Measurements from ENCODE around the gene CHI3L1.

Gene CHI3L1

DNA sequence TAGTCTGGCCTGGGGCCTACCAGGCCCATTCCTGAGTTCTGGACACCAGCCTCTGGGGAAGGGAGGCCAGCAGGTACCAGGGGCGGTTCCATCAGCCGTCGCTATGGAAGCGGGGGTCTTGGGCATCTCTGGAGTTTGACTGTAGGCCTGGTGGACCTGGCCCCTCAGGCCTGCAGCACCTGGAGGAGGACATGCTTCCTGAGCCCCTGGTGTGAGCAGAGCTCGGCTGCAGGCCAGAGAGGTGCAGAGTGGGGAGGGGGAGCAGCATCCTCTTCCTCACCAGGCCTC, 18.6 kb downstream of the CHI3L1 start:
- no peak overlapping the region for H3K9ac ChIP-seq (ENCODE audit: low read length)
- no peaks in the 10 kb centered on the region for H3K79me2 ChIP-seq (ENCODE audit: insufficient read depth, low read length)
- TF ChIP-seq EZH2phosphoT487 (conservative IDR thresholded peaks at IDR 0.05; ENCODE audit: low read length): no peak
- TF ChIP-seq CTCF (IDR thresholded peaks at IDR 0.05; ENCODE audit: insufficient read depth, low read length, poor library complexity, severe bottlenecking): no peak
- H3F3A ChIP-seq (ENCODE audit: insufficient read depth): no peaks in the 10 kb centered on the region
- no peak overlapping the region for H3K4me2 ChIP-seq (ENCODE audit: low read depth, low read length, poor library complexity, severe bottlenecking)
- no peak overlapping the region for H2AFZ ChIP-seq (ENCODE audit: low read depth, low read length, severe bottlenecking)
- H3K4me3 ChIP-seq (ENCODE audit: insufficient read depth, low read length, poor library complexity, severe bottlenecking): no peak overlapping the region
- no peaks in the 10 kb centered on the region for H3K9me2 ChIP-seq (replicated peaks; ENCODE audit: insufficient read depth, low read length)
- H3K27ac ChIP-seq (ENCODE audit: low read depth, low read length): no peak overlapping the region
- H3K36me3 ChIP-seq (ENCODE audit: low read length): no peaks in the 10 kb centered on the region
- no peaks in the 10 kb centered on the region for H3K27me3 ChIP-seq (ENCODE audit: low read length)
- H3K9me3 ChIP-seq (ENCODE audit: insufficient read depth, low read length): no peaks in the 10 kb centered on the region
- H4K20me1 ChIP-seq (ENCODE audit: low read depth, low read length): no peaks in the 10 kb centered on the region

DNA sequence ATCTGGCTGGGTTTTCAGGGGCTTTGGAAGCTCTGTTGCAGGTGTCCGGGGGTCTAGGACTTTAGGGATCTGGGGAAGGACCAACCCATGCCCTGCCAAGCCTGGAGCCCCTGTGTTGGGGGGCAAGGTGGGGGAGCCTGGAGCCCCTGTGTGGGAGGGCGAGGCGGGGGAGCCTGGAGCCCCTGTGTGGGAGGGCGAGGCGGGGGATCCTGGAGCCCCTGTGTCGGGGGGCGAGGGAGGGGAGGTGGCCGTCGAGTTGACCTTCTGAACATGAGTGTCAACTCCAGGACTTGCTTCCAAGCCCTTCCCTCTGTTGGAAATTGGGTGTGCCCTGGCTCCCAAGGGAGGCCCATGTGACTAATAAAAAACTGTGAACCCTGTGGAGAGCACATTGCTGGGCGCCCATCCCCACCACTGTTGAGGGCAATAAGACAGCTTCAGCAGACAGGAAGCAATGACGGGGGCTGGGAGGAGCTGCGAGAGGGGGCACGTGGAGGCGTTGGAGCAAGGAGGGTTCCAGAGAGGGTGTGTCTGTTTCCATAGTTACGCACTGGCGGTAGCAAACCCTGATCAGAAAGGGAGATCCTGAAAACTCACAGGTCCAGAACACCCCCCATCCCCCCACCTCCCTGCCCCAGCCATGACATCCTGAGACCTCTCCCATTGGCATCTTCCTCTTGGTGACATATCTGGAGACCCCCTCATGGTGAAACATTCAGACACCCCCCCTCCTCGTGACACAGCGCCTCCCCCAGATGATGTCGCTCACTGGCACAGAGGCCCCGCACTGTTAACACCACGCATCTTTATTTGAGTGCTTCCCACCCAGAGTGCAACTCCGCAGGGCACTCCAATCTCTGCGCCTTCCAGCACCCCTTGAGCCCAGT, 19.2 kb downstream of the CHI3L1 start:
- Histone ChIP-seq H4K20me1 (ENCODE audit: low read depth, low read length) (no peaks in the 10 kb centered on the region), H3K9me3 (ENCODE audit: insufficient read depth, low read length) (no peaks in the 10 kb centered on the region), H3K4me2 (ENCODE audit: low read depth, low read length, poor library complexity, severe bottlenecking) (no peak overlapping the region), H3K79me2 (ENCODE audit: insufficient read depth, low read length) (no peaks in the 10 kb centered on the region), H3K27me3 (ENCODE audit: low read length) (no peaks in the 10 kb centered on the region), H3K27ac (ENCODE audit: low read depth, low read length) (no peak overlapping the region), H3K9ac (ENCODE audit: low read length) (no peak overlapping the region), H3F3A (ENCODE audit: insufficient read depth) (no peaks in the 10 kb centered on the region), H3K4me3 (ENCODE audit: insufficient read depth, low read length, poor library complexity, severe bottlenecking) (no peak overlapping the region), H2AFZ (ENCODE audit: low read depth, low read length, severe bottlenecking) (no peak overlapping the region), H3K9me2 (replicated peaks; ENCODE audit: insufficient read depth, low read length) (no peaks in the 10 kb centered on the region), H3K36me3 (ENCODE audit: low read length) (no peaks in the 10 kb centered on the region)
- TF ChIP-seq EZH2phosphoT487 (conservative IDR thresholded peaks at IDR 0.05; ENCODE audit: low read length) (no peak), CTCF (IDR thresholded peaks at IDR 0.05; ENCODE audit: insufficient read depth, low read length, poor library complexity, severe bottlenecking) (no peak)

DNA sequence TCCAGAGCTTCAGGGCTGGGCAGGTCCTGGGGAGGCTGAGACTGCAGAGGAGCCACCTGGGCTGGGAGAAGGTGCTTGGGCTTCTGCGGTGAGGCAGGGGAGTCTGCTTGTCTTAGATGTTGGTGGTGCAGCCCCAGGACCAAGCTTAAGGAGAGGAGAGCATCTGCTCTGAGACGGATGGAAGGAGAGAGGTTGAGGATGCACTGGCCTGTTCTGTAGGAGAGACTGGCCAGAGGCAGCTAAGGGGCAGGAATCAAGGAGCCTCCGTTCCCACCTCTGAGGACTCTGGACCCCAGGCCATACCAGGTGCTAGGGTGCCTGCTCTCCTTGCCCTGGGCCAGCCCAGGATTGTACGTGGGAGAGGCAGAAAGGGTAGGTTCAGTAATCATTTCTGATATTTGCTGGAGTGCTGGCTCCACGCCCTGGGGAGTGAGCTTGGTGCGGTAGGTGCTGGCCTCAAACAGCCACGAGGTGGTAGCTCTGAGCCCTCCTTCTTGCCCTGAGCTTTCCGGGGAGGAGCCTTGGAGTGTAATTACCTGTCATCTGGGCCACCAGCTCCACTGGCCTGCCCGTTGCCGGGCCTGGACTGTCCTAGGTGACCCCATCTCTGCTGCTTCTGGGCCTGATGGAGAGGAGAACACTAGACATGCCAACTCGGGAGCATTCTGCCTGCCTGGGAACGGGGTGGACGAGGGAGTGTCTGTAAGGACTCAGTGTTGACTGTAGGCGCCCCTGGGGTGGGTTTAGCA, 20.1 kb downstream of the CHI3L1 start:
- Histone ChIP-seq H3K36me3 (ENCODE audit: low read length) (no peaks in the 10 kb centered on the region), H3K4me2 (ENCODE audit: low read depth, low read length, poor library complexity, severe bottlenecking) (no peak overlapping the region), H3K4me3 (ENCODE audit: insufficient read depth, low read length, poor library complexity, severe bottlenecking) (no peak overlapping the region), H2AFZ (ENCODE audit: low read depth, low read length, severe bottlenecking) (no peak overlapping the region), H4K20me1 (ENCODE audit: low read depth, low read length) (no peaks in the 10 kb centered on the region), H3K9me3 (ENCODE audit: insufficient read depth, low read length) (no peaks in the 10 kb centered on the region), H3K9ac (ENCODE audit: low read length) (no peak overlapping the region), H3K9me2 (replicated peaks; ENCODE audit: insufficient read depth, low read length) (no peaks in the 10 kb centered on the region), H3K27me3 (ENCODE audit: low read length) (no peaks in the 10 kb centered on the region), H3K27ac (ENCODE audit: low read depth, low read length) (no peak overlapping the region), H3K79me2 (ENCODE audit: insufficient read depth, low read length) (no peaks in the 10 kb centered on the region), H3F3A (ENCODE audit: insufficient read depth) (no peaks in the 10 kb centered on the region)
- no peak for TF ChIP-seq EZH2phosphoT487 (conservative IDR thresholded peaks at IDR 0.05; ENCODE audit: low read length)
- TF ChIP-seq CTCF (IDR thresholded peaks at IDR 0.05; ENCODE audit: insufficient read depth, low read length, poor library complexity, severe bottlenecking): peak; percentile 17

Data from SU-DHL-6 (cell line).